Measurements from ENCODE around the gene DNM3. TPM values are rescaled to one million over a fixed set of nuclear protein-coding genes. Genes with fewer than 3 reads are reported as not detected.

Gene DNM3
- total and polyA plus RNA-seq, 10 of the 15 experiments (the other 5 are each of a cell fraction or from before 2014, with no cell fraction given), result 0.03 to 1.5 (median 0.08) TPM; not detected in 3

- ATAC-seq (peak; percentile 58), DNase-seq (ENCODE audit: low read depth, low spot score) (no peak), FAIRE-seq (no peak)
- peaks cover 19% of the 10 kb centered on the region for H3K4me1 ChIP-seq (ENCODE audit: control insufficient read depth, insufficient read depth, low read length)
- peak overlapping the region; percentile 62 for H2AFZ ChIP-seq (ENCODE audit: control insufficient read depth, low read depth, low read length)
- no peaks in the 10 kb centered on the region for H3K36me3 ChIP-seq (ENCODE audit: control insufficient read depth in 2 of 2, insufficient read depth in 2 of 2, low read length in 1 of 2)
- 0% methylated on average over 3 of the region's 3 CpGs for WGBS (ENCODE audit: insufficient coverage, insufficient replicate concordance, low lambda C conversion rate, missing lambda C conversion rate)
- H3K27ac ChIP-seq (ENCODE audit: control insufficient read depth, insufficient read depth), result peak overlapping the region; percentile 56; the same call in 1 of the 2 replicates
- peak overlapping the region; percentile 16; the same call in 1 of the 2 replicates for H3K4me3 ChIP-seq
- TF ChIP-seq ZNF384 (IDR thresholded peaks at IDR 0.05; ENCODE audit: borderline replicate concordance, low read depth, low read length) (0 out of 2 replicates have a peak, but pooled peaks have one; percentile 21), SKIL (IDR thresholded peaks at IDR 0.05; ENCODE audit: low read depth, poor library complexity, severe bottlenecking) (no peak)
- ChIA-PET RAD21 (ENCODE audit: unreplicated experiment) (interaction anchor here (0.6 to 2.5 kb wide), 8 partner anchors 68 to 372 kb away, joined by 3 to 8 read pairs (median 6); no protein-coding TSS in a partner anchor), SMC1A (ENCODE audit: uncharacterized antibody, unreplicated experiment) (interaction anchor here (0.9 to 2.7 kb wide), 11 partner anchors 12 to 128 kb away, joined by 3 to 12 read pairs (median 3); no protein-coding TSS in a partner anchor), CTCF (interaction anchor here (0.6 to 1.6 kb wide), 6 partner anchors 18 to 1080 kb away, joined by 3 to 5 read pairs (median 3); no protein-coding TSS in a partner anchor), POLR2A (interaction anchor here (0.5 to 1.1 kb wide), 5 partner anchors 14 to 97 kb away, joined by 3 to 5 read pairs (median 4); no protein-coding TSS in a partner anchor)
- no peaks in the 10 kb centered on the region for H3K79me2 ChIP-seq (ENCODE audit: control insufficient read depth, insufficient read depth, low read length)
- no peaks in the 10 kb centered on the region for H3K27me3 ChIP-seq (replicated peaks in 1 of 2; ENCODE audit: control insufficient read depth in 2 of 2, insufficient read depth in 2 of 2, low read length in 1 of 2)
- peak overlapping the region; percentile 22; the same call in 1 of the 2 replicates for H3K9ac ChIP-seq (ENCODE audit: control insufficient read depth, insufficient read depth, low read length)
- in situ Hi-C loops (cut with MboI) (no loop called here), intact Hi-C loops (cut with micrococcal nuclease; ENCODE audit: unreplicated experiment) (loop anchor here (5.0 to 10.0 kb wide), 4 partner anchors 67 to 176 kb away; no protein-coding TSS in a partner anchor)
- no peaks in the 10 kb centered on the region for H3K9me3 ChIP-seq (replicated peaks; ENCODE audit: control insufficient read depth, insufficient read depth, low read length)
- H4K20me1 ChIP-seq (ENCODE audit: control insufficient read depth, insufficient read depth), result no peaks in the 10 kb centered on the region
- no TSS peak for BruUV-seq (replicated peaks)
- H3K4me2 ChIP-seq (ENCODE audit: control insufficient read depth, insufficient read depth), result peak overlapping the region; percentile 63
These were observed 429.3 kb downstream of the DNM3 start for GRCh38 chr1:172270605-172271004.

GRCh38 chr1:172272087-172272486, 430.8 kb downstream of the DNM3 start:
- BruUV-seq (replicated peaks), result no TSS peak
- no peaks in the 10 kb centered on the region for H3K79me2 ChIP-seq (ENCODE audit: control insufficient read depth, insufficient read depth, low read length)
- H3K4me2 ChIP-seq (ENCODE audit: control insufficient read depth, insufficient read depth), result no peak overlapping the region
- H3K4me3 ChIP-seq, result no peak overlapping the region
- no peaks in the 10 kb centered on the region for H3K36me3 ChIP-seq (ENCODE audit: control insufficient read depth in 2 of 2, insufficient read depth in 2 of 2, low read length in 1 of 2)
- H3K9me3 ChIP-seq (replicated peaks; ENCODE audit: control insufficient read depth, insufficient read depth, low read length), result no peaks in the 10 kb centered on the region
- ATAC-seq (no peak), FAIRE-seq (no peak), DNase-seq (ENCODE audit: low read depth, low spot score) (no peak)
- no peak overlapping the region for H3K27ac ChIP-seq (ENCODE audit: control insufficient read depth, insufficient read depth)
- H3K4me1 ChIP-seq (ENCODE audit: control insufficient read depth, insufficient read depth, low read length), result peaks cover 19% of the 10 kb centered on the region
- intact Hi-C loops (cut with micrococcal nuclease; ENCODE audit: unreplicated experiment) (loop anchor here (5.0 to 10.0 kb wide), 4 partner anchors 65 to 177 kb away; no protein-coding TSS in a partner anchor), in situ Hi-C loops (cut with MboI) (no loop called here)
- RAD21 ChIA-PET (ENCODE audit: unreplicated experiment), result interaction anchor here (1.3 kb wide), 1 partner anchor 91 kb away, joined by 3 read pairs; no protein-coding TSS in a partner anchor
- no peak overlapping the region for H2AFZ ChIP-seq (ENCODE audit: control insufficient read depth, low read depth, low read length)
- no peaks in the 10 kb centered on the region for H4K20me1 ChIP-seq (ENCODE audit: control insufficient read depth, insufficient read depth)
- 0% methylated on average over 1 of the region's 1 CpG for WGBS (ENCODE audit: insufficient coverage, insufficient replicate concordance, low lambda C conversion rate, missing lambda C conversion rate)
- CTCF ChIA-PET, result no interaction called here
- POLR2A ChIA-PET, result no interaction called here
- no peak overlapping the region for H3K9ac ChIP-seq (ENCODE audit: control insufficient read depth, insufficient read depth, low read length)
- H3K27me3 ChIP-seq (replicated peaks in 1 of 2; ENCODE audit: control insufficient read depth in 2 of 2, insufficient read depth in 2 of 2, low read length in 1 of 2), result no peaks in the 10 kb centered on the region
- SMC1A ChIA-PET (ENCODE audit: uncharacterized antibody, unreplicated experiment), result interaction anchor here (1.3 kb wide), 1 partner anchor 122 kb away, joined by 5 read pairs; no protein-coding TSS in a partner anchor
- TF ChIP-seq CEBPZ (IDR thresholded peaks at IDR 0.05; ENCODE audit: low read depth, low read length), result no peak
- no peak for TF ChIP-seq PAX8 (IDR thresholded peaks at IDR 0.05)
- TF ChIP-seq SPI1 (IDR thresholded peaks at IDR 0.05; ENCODE audit: borderline replicate concordance, insufficient read depth, low read depth, low read length), result no peak
- no peak for TF ChIP-seq PAX5 (IDR thresholded peaks at IDR 0.05; ENCODE audit: borderline replicate concordance, low read depth, low read length)

Data from GM12878 (cell line).